ENCODE data around the gene DLG2.

DLG2 gene

GRCh38 chr11:84720706-84721402 lies 906.3 kb downstream of the DLG2 start:
- peak overlapping the region; percentile 47 for H3K4me3 ChIP-seq (ENCODE audit: low read depth, low read length)

DNA sequence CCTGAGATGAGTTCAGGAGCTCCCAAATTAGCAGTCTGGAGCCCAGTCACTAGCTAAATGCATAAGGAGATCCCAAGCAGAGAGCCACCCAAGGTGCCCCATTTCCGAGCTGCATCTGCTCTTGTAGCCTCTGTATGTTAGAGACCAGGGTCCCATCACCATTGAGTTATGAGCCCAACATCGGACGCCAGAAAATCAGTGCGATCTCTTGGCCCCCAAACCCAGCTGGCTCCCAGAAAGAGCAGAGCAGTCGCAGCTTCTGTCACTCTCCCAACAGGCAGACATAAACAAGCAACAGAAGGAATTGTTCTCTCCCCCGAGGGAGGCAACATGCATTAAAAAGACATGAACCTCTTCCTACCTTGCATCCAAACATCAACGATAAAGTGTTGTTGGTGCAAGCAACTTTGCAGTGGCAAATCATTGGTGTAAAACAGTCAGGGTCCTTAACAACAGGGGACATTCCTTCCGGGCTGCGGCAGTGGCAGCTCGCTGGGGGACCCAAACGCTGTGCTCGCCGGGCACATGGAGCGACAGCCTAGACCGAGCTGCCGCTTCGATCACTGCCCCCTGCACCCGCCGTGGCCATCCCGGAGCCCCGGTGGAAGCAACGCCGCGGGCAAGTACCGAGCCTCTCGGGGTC lies 907.1 kb downstream of the DLG2 start:
- H3K4me3 ChIP-seq (ENCODE audit: low read depth, low read length) = peak overlapping the region; percentile 47

- no peak overlapping the region for H3K4me3 ChIP-seq (ENCODE audit: low read depth, low read length)
These were observed 912.8 kb downstream of the DLG2 start for GRCh38 chr11:84714316-84714780.

- no peak overlapping the region for H3K4me3 ChIP-seq (ENCODE audit: low read depth, low read length)
These were observed 935.3 kb downstream of the DLG2 start for GRCh38 chr11:84691830-84692229.

GRCh38 chr11:84687433-84687832 lies 939.7 kb downstream of the DLG2 start:
- no peak overlapping the region for H3K4me3 ChIP-seq (ENCODE audit: low read depth, low read length)

DNA sequence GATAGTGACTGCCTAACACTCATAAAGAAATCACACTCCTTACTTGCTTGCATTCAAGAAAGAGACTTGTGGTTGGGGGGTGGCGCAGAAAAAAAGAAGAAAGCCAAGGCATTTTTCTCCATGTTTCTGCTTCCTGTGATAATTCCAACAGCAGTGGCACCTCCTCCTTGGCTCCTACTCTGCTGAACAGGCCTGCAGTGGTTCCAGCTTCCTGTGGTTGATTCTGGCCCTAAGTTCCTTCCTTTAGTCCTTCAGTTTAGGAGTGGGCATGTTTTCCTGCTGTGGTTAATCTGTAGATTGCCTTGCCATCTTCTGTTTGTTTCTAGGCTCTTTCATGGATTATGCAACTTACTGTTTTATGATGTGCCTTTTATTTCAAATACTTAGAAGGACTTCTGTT lies 940.4 kb downstream of the DLG2 start:
- no peak overlapping the region for H3K4me3 ChIP-seq (ENCODE audit: low read depth, low read length)

GRCh38 chr11:84685976-84686375 lies 941.2 kb downstream of the DLG2 start:
- H3K4me3 ChIP-seq (ENCODE audit: low read depth, low read length) = no peak overlapping the region

GRCh38 chr11:84685149-84685548 lies 942.0 kb downstream of the DLG2 start:
- H3K4me3 ChIP-seq (ENCODE audit: low read depth, low read length) = no peak overlapping the region

DNA sequence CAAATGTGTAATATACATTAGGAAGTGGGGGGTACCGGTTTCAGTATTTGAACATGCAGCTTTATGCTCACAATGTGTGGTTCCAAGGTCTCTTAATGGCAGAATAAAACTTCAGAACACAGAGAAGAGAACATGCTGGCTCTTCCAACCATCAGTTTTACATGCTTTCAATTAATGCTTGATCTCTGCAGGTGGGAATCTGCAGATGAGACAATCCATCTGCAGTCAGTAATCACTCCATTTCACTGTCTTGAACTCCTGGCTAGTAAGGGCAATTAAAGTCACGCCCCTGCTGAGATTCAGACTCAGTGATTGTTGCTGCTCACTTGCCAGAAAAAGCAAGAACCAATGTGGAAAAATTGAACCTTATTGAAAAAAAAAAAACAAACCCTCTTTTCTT lies 945.7 kb downstream of the DLG2 start:
- H3K4me3 ChIP-seq (ENCODE audit: low read depth, low read length) = no peak overlapping the region

GRCh38 chr11:84675396-84676025 lies 951.6 kb downstream of the DLG2 start:
- H3K4me3 ChIP-seq (ENCODE audit: low read depth, low read length) = no peak overlapping the region

DNA sequence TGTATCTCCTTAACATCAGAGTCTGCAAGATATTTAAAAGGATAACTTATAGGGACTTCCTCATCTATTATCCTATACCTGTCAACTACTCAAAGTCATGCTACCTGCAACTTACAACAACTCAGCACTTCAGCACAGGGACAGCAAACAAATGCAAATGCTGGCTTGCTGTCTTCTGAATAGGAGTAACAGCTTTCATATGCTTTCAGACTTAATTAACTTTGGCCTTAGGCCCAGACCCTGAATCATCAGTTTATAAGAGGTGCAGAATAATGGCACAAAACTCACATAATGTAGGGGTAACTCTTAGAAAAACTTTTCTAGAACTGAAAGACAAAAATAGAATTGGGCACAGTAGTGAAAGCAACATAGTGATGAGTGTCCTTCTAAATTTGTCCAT lies 953.4 kb downstream of the DLG2 start:
- H3K4me3 ChIP-seq (ENCODE audit: low read depth, low read length) = no peak overlapping the region

DNA sequence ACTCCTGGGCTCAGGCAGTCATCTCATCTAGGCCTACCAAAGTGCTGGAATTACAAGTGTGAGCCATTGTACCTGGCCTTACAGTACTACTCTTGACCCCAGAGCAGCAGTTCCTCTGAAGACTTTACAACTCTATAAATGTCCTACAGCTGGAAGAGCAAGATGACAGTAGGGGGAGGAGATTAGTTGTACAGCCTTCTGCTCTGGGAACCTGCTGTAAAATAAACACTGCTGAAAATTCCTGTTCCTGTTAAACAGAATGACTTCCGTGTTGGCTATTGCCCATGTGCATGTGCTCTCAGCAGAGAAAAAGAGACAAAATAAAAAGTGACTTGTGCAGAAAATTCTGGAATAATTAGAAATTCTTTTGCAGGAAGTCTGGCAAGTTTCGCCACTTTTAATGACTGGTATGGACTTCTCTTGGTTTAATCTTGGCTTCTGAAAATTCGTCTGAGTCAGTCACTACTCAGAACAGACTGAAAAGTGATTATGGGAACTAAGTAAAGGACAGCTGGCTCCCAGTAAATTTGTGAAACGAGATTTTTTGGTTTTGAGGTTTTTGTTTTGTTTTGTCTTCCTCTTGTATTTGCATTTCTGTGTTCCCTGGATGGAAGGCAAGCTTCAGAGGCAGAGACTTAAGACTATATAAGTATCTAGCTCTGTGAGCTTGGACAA lies 955.7 kb downstream of the DLG2 start:
- no peak overlapping the region for H3K4me3 ChIP-seq (ENCODE audit: low read depth, low read length)

- no peak overlapping the region for H3K4me3 ChIP-seq (ENCODE audit: low read depth, low read length)
These were observed 963.4 kb downstream of the DLG2 start for GRCh38 chr11:84663731-84664130.

- no peak overlapping the region for H3K4me3 ChIP-seq (ENCODE audit: low read depth, low read length)
These were observed 966.7 kb downstream of the DLG2 start for GRCh38 chr11:84660257-84660977.

DNA sequence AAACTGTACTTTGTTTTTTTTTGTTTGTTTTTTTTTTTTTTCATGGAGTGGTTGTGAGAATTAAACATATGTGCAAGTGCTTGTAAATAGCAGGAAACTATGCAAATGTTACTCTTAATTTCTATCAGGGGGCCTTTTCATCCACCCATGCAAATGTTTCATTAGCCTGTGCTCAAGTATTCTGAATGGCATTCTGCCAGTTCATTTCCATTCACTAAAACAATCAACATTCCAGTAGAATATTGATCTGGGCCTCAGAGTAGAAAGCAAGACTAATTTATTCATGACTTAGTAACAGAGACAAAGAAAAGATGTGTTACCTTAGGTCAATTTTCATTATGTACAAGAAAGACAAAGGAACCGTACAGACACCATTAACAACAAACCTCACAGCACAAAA lies 971.4 kb downstream of the DLG2 start:
- no peak overlapping the region for H3K4me3 ChIP-seq (ENCODE audit: low read depth, low read length)

- no peak overlapping the region for H3K4me3 ChIP-seq (ENCODE audit: low read depth, low read length)
These were observed 978.7 kb downstream of the DLG2 start for GRCh38 chr11:84648471-84648870.

DNA sequence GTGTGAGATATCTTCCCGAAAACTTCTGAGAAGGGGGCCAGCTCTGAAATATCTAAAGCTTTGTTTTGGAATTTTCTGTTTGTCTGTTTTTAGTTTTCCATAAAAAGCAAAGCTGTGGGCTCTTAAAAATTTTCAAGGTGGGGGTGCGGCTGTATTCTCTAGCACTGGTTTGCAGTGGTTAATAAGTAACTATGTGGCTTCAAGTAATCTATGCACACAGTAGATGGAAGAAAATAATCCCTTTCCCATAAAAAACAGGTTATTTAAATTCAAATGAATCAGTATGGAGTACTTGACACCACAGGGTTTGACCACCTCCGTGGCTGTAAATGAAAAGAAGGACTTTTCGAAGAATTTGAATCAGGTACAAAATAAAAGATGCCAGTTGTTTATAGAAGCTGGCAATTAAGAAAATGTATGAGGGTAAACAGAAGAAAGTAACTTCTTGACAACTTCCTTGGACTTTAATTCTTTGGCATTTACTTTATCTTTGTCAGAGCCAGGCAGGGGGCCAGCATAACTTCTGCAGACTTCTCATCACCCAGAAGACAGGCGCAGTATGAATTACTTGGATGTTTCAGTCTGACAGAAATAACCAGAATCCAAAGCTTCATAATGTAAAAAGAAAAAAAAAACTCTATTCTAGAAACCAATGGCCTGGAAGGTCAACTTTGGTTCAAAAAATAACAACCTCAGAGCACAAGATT lies 981.0 kb downstream of the DLG2 start:
- H3K4me3 ChIP-seq (ENCODE audit: low read depth, low read length) = no peak overlapping the region

DNA sequence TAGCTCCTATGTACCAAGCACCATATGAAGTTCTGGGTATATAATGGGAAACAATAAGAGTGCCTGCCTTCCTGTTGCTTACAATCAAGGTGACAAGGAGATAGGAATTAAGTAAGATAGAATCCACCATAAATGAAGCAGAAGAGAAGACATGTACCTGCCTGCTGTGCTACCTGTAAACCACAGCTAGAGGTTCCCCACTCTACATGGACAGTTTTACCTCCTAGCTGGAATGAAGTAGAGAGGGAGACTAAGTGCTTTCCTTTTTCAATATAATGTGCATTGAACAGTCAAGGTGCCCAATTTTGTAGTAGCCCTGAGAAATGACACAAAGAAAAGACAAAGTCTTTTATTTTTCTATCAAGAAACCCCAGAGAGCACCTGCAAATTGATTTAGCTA lies 984.6 kb downstream of the DLG2 start:
- no peak overlapping the region for H3K4me3 ChIP-seq (ENCODE audit: low read depth, low read length)

DNA sequence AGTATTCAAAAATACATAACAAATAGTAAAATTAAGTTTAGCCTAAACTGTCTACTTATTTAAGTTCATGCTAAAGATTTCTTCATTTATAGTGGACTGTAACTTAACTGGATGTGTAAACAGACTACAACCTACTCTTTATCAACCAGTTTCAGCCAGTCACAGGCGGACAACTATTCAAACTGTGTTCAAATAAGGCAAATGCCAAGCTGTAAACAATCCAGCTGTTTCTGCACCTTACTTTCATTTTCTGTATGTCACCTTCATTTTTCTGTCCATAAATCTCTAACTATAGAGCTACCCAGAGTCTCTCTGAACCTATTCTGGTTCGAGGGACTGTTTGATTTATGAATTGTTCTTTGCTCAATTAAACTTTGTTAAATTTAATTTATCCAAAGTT lies 992.8 kb downstream of the DLG2 start:
- H3K4me3 ChIP-seq (ENCODE audit: low read depth, low read length) = no peak overlapping the region

GRCh38 chr11:84628871-84629620 lies 998.1 kb downstream of the DLG2 start:
- no peak overlapping the region for H3K4me3 ChIP-seq (ENCODE audit: low read depth, low read length)
